Endothelial cell of umbilical vein (primary cell): ENCODE data around the gene DIP2C. TPM values are rescaled to one million over a fixed set of nuclear protein-coding genes. Genes with fewer than 3 reads are reported as not detected.

Experiments used
- BruUV-seq: library from RNA; stranded (reverse); fragments of 400-500 nt; replicated peaks from 2 replicates; lab custom pipeline; 2021; lab: Mats Ljungman, UMichigan
- CTCF ChIA-PET: fragments of 300-600, 350-600 bp; sonication (Branson Sonifier 250); formaldehyde crosslinking; loops from one replicate; lab custom pipeline; 2021; ENCODE audit warnings: antibody characterized with exemption, inconsistent platforms; lab: Charles Lee
- POLR2A ChIA-PET: fragments of 300-600, 350-600 bp; sonication (Branson Sonifier 250); formaldehyde crosslinking; loops from one replicate; lab custom pipeline; 2021; ENCODE audit warnings: antibody characterized with exemption, inconsistent platforms; lab: Charles Lee
- DNase-seq: peaks from one replicate; pipeline ENCODE4 v3.0.0-alpha.2; 2011; ENCODE audit warnings: low read depth, low spot score
- FAIRE-seq: peaks from 2 replicates; lab custom pipeline; 2011; peaks lifted over from hg19 to GRCh38; lab: Jason Lieb, UNC
- H2AFZ ChIP-seq: 2 replicates; pipeline ENCODE4 v1.6.0; 2012; ENCODE audit warnings: low read depth, low read length, control low read depth, inconsistent platforms
- H3K27ac ChIP-seq: 2 replicates; pipeline ENCODE4 v1.5.1; 2011; ENCODE audit warnings: low read depth, mild to moderate bottlenecking, control low read depth, low read length, moderate library complexity; ENCODE audit not compliant: insufficient read depth
- H3K27me3 ChIP-seq, 2 experiments: 2 replicates each; pipeline versions ENCODE4 v1.6.0 to v1.6.1; 2011; ENCODE audit warnings: low read length in 2 of 2, mixed read lengths in 1 of 2; ENCODE audit not compliant: control insufficient read depth in 2 of 2, insufficient read depth in 2 of 2
- H3K36me3 ChIP-seq, 2 experiments: 2 replicates in 1 of 2; 3 replicates in 1 of 2; pipeline ENCODE4 v1.5.1; 2011; ENCODE audit warnings: low read length in 2 of 2, mild to moderate bottlenecking in 1 of 2, moderate library complexity in 1 of 2; ENCODE audit not compliant: control insufficient read depth in 2 of 2, insufficient read depth in 2 of 2; ENCODE audit errors: extremely low read depth in 1 of 2
- H3K4me1 ChIP-seq: 3 replicates; pipeline ENCODE4 v1.5.1; 2011; ENCODE audit warnings: mild to moderate bottlenecking, low read length; ENCODE audit not compliant: control insufficient read depth, insufficient read depth; ENCODE audit errors: extremely low read depth
- H3K4me2 ChIP-seq: 2 replicates; pipeline ENCODE4 v1.6.1; 2011; ENCODE audit warnings: low read length, control low read depth, mixed read lengths; ENCODE audit not compliant: insufficient read depth
- H3K4me3 ChIP-seq, 3 experiments: fragments of 200-600 bp in 1 of 3; sonication (generic), shearing (Covaris generic) in 1 of 3; replicated peaks in 1 of 3; 2 replicates each; pipeline ENCODE4 v1.5.1; 2011 to 2016; ENCODE audit warnings: control low read depth in 3 of 3, low read length in 3 of 3, mild to moderate bottlenecking in 2 of 3, inconsistent platforms in 1 of 3, low read depth in 1 of 3, moderate library complexity in 1 of 3; ENCODE audit not compliant: insufficient read depth in 1 of 3
- H3K79me2 ChIP-seq: 2 replicates; pipeline ENCODE4 v1.6.0; 2012; ENCODE audit warnings: low read length, inconsistent platforms; ENCODE audit not compliant: control insufficient read depth, insufficient read depth
- H3K9ac ChIP-seq: replicated peaks from 2 replicates; pipeline ENCODE3; 2011; ENCODE audit warnings: low read length, control low read depth; ENCODE audit not compliant: insufficient read depth; ENCODE audit errors: extremely low read depth
- H3K9me1 ChIP-seq: replicated peaks from 3 replicates; pipeline ENCODE4 v1.6.0; 2011; ENCODE audit warnings: mild to moderate bottlenecking, low read length; ENCODE audit not compliant: control insufficient read depth, insufficient read depth; ENCODE audit errors: extremely low read depth
- H3K9me3 ChIP-seq: replicated peaks from 2 replicates; pipeline ENCODE4 v1.5.1; 2012; ENCODE audit warnings: low read length, inconsistent platforms; ENCODE audit not compliant: control insufficient read depth, insufficient read depth
- H4K20me1 ChIP-seq: replicated peaks from 2 replicates; pipeline ENCODE3; 2011; ENCODE audit warnings: mild to moderate bottlenecking, low read length; ENCODE audit not compliant: control insufficient read depth, insufficient read depth; ENCODE audit errors: extremely low read depth
- CTCF ChIP-seq, 2 donors: IDR thresholded peaks; 1 replicate in 1 of 2; 2 replicates in 1 of 2; pipeline ENCODE4 v1.5.1; 2011; ENCODE audit warnings: low read length in 2 of 2, mild to moderate bottlenecking in 2 of 2, moderate library complexity in 2 of 2, control low read depth in 1 of 2, inconsistent platforms in 1 of 2, low read depth in 1 of 2; ENCODE audit not compliant: insufficient read depth in 1 of 2; ENCODE audit errors: extremely low read depth in 1 of 2
- EZH2 ChIP-seq: IDR thresholded peaks from 2 replicates; pipeline ENCODE4 v1.6.1; 2012; ENCODE audit warnings: borderline replicate concordance, low read depth, mild to moderate bottlenecking, moderate library complexity, low read length, inconsistent platforms; ENCODE audit not compliant: severe bottlenecking
- FOS ChIP-seq: IDR thresholded peaks from 2 replicates; pipeline ENCODE4 v1.6.1; 2011; ENCODE audit warnings: mild to moderate bottlenecking, low read length, moderate library complexity, borderline replicate concordance; ENCODE audit not compliant: insufficient read depth
- GATA2 ChIP-seq: IDR thresholded peaks from 2 replicates; pipeline ENCODE4 v1.7.0; 2011; ENCODE audit warnings: low read depth, mild to moderate bottlenecking, moderate library complexity, mixed read lengths, low read length; ENCODE audit not compliant: insufficient read length, insufficient read depth
- JUN ChIP-seq: IDR thresholded peaks from 2 replicates; pipeline ENCODE4 v1.6.1; 2011; ENCODE audit warnings: borderline replicate concordance, low read depth; ENCODE audit not compliant: insufficient read length, insufficient read depth
- MAX ChIP-seq: IDR thresholded peaks from 2 replicates; pipeline ENCODE4 v1.6.1; 2011; ENCODE audit not compliant: insufficient read depth, insufficient read length
- MYC ChIP-seq: IDR thresholded peaks from one replicate; pipeline ENCODE4 v1.6.1; 2011; ENCODE audit warnings: mild to moderate bottlenecking, low read depth, low read length
- POLR2A ChIP-seq: IDR thresholded peaks from 2 replicates; pipeline ENCODE4 v1.6.1; 2012; ENCODE audit warnings: low read depth, mild to moderate bottlenecking, control low read depth, low read length
- POLR2AphosphoS5 ChIP-seq: IDR thresholded peaks from 2 replicates; pipeline ENCODE4 v1.6.1; 2012; ENCODE audit warnings: low read depth, mild to moderate bottlenecking, control low read depth, low read length, moderate library complexity; ENCODE audit not compliant: insufficient read depth
- dilution Hi-C: fragments of 300-500 bp; cut with MboI; formaldehyde crosslinking; loops from one replicate; pipeline ENCODE4 v1.15.0; 2019; ENCODE audit warnings: low sequenced_read_pairs; ENCODE audit not compliant: extremely low pct_ligation_motif_present
- intact Hi-C: fragments of 100-400 bp; cut with micrococcal nuclease; formaldehyde crosslinking; loops from one replicate; pipeline ENCODE4 v1.10.0; 2022
- polyA plus RNA-seq, 4 experiments: library from polyadenylated mRNA; depleted of rRNA in 3 of 4; stranded (reverse) in 3 of 4; unstranded in 1 of 4; fragments of >200 nt; gene quantifications; 2 replicates each; pipeline versions ENCODE4 v1.2.1 to v1.2.3, GENCODE V29; 2011 to 2012; ENCODE audit warnings: missing spikeins in 1 of 4
- total RNA-seq: library from RNA; stranded (reverse); gene quantifications from 2 replicates; pipeline ENCODE4 v1.2.3, GENCODE V29; 2021

DIP2C gene
- total and polyA plus RNA-seq, 2 donors (not counting 3 experiments of a cell fraction or from before 2014, with no cell fraction given), result 3.6 to 10.7 TPM

GRCh38 chr10:681670-682318, 7.7 kb downstream of the DIP2C start:
- no peaks in the 10 kb centered on the region for H3K9me1 ChIP-seq
- DNase-seq (no peak), FAIRE-seq (no peak)
- H3K27me3 ChIP-seq, result no peaks in the 10 kb centered on the region
- no TSS peak for BruUV-seq
- CTCF ChIA-PET, result no interaction called here
- H3K79me2 ChIP-seq, result peaks cover 5% of the 10 kb centered on the region
- no peak overlapping the region for H3K4me3 ChIP-seq
- POLR2A ChIA-PET, result no interaction called here
- TF ChIP-seq EZH2 (no peak), CTCF (IDR thresholded peaks at IDR 0.05; ENCODE audit: extremely low read depth in 1 of 2, insufficient read depth in 1 of 2, low read depth in 1 of 2, low read length in 2 of 2) (no peak), JUN (no peak), FOS (no peak), POLR2A (no peak), POLR2AphosphoS5 (no peak), GATA2 (no peak), MAX (no peak), MYC (no peak)
- dilution Hi-C loops (no loop called here), intact Hi-C loops (no loop called here)
- H3K9ac ChIP-seq, result no peak overlapping the region
- no peak overlapping the region for H3K27ac ChIP-seq
- no peak overlapping the region for H3K4me2 ChIP-seq
- H2AFZ ChIP-seq, result no peak overlapping the region
- H3K36me3 ChIP-seq, result no peaks in the 10 kb centered on the region
- no peaks in the 10 kb centered on the region for H4K20me1 ChIP-seq
- H3K9me3 ChIP-seq, result no peaks in the 10 kb centered on the region
- H3K4me1 ChIP-seq, result no peaks in the 10 kb centered on the region
